Renal cortex interstitium (tissue), 3 donors: ENCODE measurements around the gene MAP2K7. TPM values are rescaled to one million over a fixed set of nuclear protein-coding genes. Genes with fewer than 3 reads are reported as not detected.

Experiments
- polyA plus RNA-seq, 3 donors: library from polyadenylated mRNA; unstranded; fragments of 120-200 nt; gene quantifications; one replicate each; pipeline ENCODE4 v1.2.1, GENCODE V29; 2013; ENCODE audit not compliant: insufficient read length in 3 of 3

MAP2K7 gene
- polyA plus RNA-seq, 3 donors: 23.7 to 41.9 (median 33.7) TPM

Other genes starting within 250 kb of the MAP2K7 start
- 1 to 10 TPM in 2 of 3 donors, under 1 TPM in 1; 0.76 to 1.7 (median 1.4) TPM for gene RETN, start 234.8 kb upstream of the MAP2K7 start, polyA plus RNA-seq
- under 1 TPM; 0.14 to 0.61 (median 0.39) TPM for gene MCEMP1, start 226.8 kb upstream of the MAP2K7 start, polyA plus RNA-seq
- 10 to 100 TPM; 36.3 to 71.1 (median 62.5) TPM for gene TRAPPC5, start 223.0 kb upstream of the MAP2K7 start, polyA plus RNA-seq
- under 1 TPM in 2 of 3 donors, not detected in 1; 0.06 to 0.14 TPM for gene FCER2, start 201.7 kb upstream of the MAP2K7 start, polyA plus RNA-seq
- gene CLEC4G, start 171.8 kb upstream of the MAP2K7 start, polyA plus RNA-seq: under 1 TPM in 1 of 3 donors, not detected in 2; 0.17 TPM
- gene CD209, start 156.3 kb upstream of the MAP2K7 start, polyA plus RNA-seq: 1 to 10 TPM; 1.4 to 2.7 (median 1.5) TPM
- 1 to 10 TPM; 2.0 to 4.2 (median 3.4) TPM for gene CLEC4M, start 140.6 kb upstream of the MAP2K7 start, polyA plus RNA-seq
- gene EVI5L, start 73.7 kb upstream of the MAP2K7 start, polyA plus RNA-seq: 10 to 100 TPM; 14.2 to 18.7 (median 14.9) TPM
- gene PRR36, start 29.5 kb upstream of the MAP2K7 start, polyA plus RNA-seq: 1 to 10 TPM; 5.6 to 9.4 (median 8.1) TPM
- 1 to 10 TPM; 1.4 to 3.0 (median 2.6) TPM for gene LRRC8E, start 15.4 kb upstream of the MAP2K7 start, polyA plus RNA-seq
- 1 to 10 TPM in 2 of 3 donors, under 1 TPM in 1; 0.33 to 1.1 (median 1.0) TPM for gene TGFBR3L, start 11.0 kb downstream of the MAP2K7 start, polyA plus RNA-seq
- 10 to 100 TPM; 12.9 to 19.0 (median 18.8) TPM for gene SNAPC2, start 16.5 kb downstream of the MAP2K7 start, polyA plus RNA-seq
- 10 to 100 TPM; 12.7 to 33.9 (median 32.3) TPM for gene CTXN1, start 22.3 kb downstream of the MAP2K7 start, polyA plus RNA-seq
- gene TIMM44, start 39.8 kb downstream of the MAP2K7 start, polyA plus RNA-seq: 10 to 100 TPM; 39.4 to 59.3 (median 59.1) TPM
- gene ELAVL1, start 101.8 kb downstream of the MAP2K7 start, polyA plus RNA-seq: 10 to 100 TPM; 79.8 to 92.2 (median 92.0) TPM
- under 1 TPM; 0.26 to 0.64 (median 0.42) TPM for gene CCL25, start 148.9 kb downstream of the MAP2K7 start, polyA plus RNA-seq
- gene FBN3, start 245.7 kb downstream of the MAP2K7 start, polyA plus RNA-seq: 10 to 100 TPM; 34.7 to 60.5 (median 44.1) TPM